Measurements from ENCODE around the gene PPA2.
"Not testable (repeated sequence)": the region's sequence is repeated elsewhere in the genome, so short reads cannot be mapped to it uniquely, and the experiment has no call there.

Gene PPA2

GRCh38 chr4:105426187-105426897, 47.5 kb downstream of the PPA2 start:
- no peaks in the 10 kb centered on the region for H3K36me3 ChIP-seq (ENCODE audit: control insufficient read depth, low read depth, low read length)
- no peak overlapping the region for H3K27ac ChIP-seq (ENCODE audit: low read length)
- no peak overlapping the region for H3K4me3 ChIP-seq (ENCODE audit: low read length)
- H3K4me1 ChIP-seq (ENCODE audit: control insufficient read depth, low read depth, low read length): no peaks in the 10 kb centered on the region
- H3K9me3 ChIP-seq (ENCODE audit: control insufficient read depth, low read depth, low read length): no peaks in the 10 kb centered on the region
- no peaks in the 10 kb centered on the region for H3K27me3 ChIP-seq (ENCODE audit: control insufficient read depth, insufficient read depth, low read length)
- H3K9ac ChIP-seq (ENCODE audit: low read length): no peak overlapping the region

DNA sequence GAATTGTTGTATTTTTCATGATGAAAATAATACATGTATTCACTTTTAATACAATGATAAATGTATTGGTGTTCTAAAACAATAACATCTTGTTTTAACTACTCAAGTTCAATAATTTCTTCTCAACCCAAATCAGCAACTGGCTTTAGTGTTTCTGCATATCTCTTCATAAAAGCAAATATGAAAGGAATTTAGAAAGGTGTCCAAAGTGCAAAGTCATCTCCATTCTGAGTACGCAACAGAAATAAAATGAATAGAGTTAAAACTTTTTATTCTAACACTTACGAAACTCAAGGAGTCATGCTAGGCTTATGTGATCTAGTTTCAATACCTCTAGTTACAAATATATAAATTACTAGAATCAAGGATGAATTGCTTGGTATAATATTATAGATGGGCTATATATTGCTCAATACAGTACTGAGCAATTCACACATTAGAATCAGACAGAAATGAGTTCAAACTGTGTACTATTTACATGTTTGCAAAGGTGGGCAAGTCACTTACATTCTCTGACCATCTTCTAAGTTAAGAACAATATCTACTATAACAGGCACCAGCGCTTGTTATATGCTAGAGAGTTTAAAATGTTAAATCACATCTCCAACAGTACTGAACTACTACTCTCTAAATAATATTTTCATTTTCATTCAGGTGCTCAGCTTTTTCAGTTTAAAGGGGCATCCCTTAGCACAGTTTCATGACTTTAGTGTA, 51.5 kb downstream of the PPA2 start:
- Histone ChIP-seq H3K4me3 (ENCODE audit: low read length) (no peak overlapping the region), H3K27ac (ENCODE audit: low read length) (no peak overlapping the region), H3K9me3 (ENCODE audit: control insufficient read depth, low read depth, low read length) (no peaks in the 10 kb centered on the region), H3K27me3 (ENCODE audit: control insufficient read depth, insufficient read depth, low read length) (no peaks in the 10 kb centered on the region), H3K4me1 (ENCODE audit: control insufficient read depth, low read depth, low read length) (no peaks in the 10 kb centered on the region), H3K36me3 (ENCODE audit: control insufficient read depth, low read depth, low read length) (no peaks in the 10 kb centered on the region), H3K9ac (ENCODE audit: low read length) (no peak overlapping the region)

- no peak overlapping the region for H3K9ac ChIP-seq (ENCODE audit: low read length)
- no peak overlapping the region for H3K27ac ChIP-seq (ENCODE audit: low read length)
- H3K9me3 ChIP-seq (ENCODE audit: control insufficient read depth, low read depth, low read length): no peaks in the 10 kb centered on the region
- H3K4me1 ChIP-seq (ENCODE audit: control insufficient read depth, low read depth, low read length): no peaks in the 10 kb centered on the region
- no peak overlapping the region for H3K4me3 ChIP-seq (ENCODE audit: low read length)
- H3K36me3 ChIP-seq (ENCODE audit: control insufficient read depth, low read depth, low read length): no peaks in the 10 kb centered on the region
- no peaks in the 10 kb centered on the region for H3K27me3 ChIP-seq (ENCODE audit: control insufficient read depth, insufficient read depth, low read length)
Measured at GRCh38 chr4:105417624-105418023, 56.2 kb downstream of the PPA2 start.

DNA sequence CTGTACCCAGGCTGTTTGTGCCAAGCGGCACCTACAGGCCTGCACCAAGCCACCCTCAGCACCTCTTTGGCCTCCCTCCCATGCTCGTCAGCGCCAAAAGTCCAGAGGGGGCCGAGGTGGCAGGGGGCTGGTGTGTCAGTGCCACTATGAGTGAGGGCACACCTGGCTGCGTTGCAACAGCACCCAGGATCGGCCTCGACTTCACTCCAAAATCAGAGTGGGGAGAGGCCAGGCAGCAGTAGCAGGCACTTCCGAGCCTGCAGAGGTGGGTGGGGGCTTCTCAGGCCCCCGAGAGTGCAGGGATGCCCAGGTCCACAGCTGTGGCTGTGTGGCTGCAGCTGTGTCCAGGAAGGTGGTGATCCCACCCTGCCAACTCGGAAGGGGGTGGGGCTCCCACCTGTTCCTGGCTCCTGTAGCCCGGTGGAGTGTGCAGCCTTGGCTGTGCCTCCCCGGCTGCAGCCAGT, 58.5 kb downstream of the PPA2 start:
- Histone ChIP-seq H3K9me3 (ENCODE audit: control insufficient read depth, low read depth, low read length) (no peaks in the 10 kb centered on the region), H3K9ac (ENCODE audit: low read length) (no peak overlapping the region), H3K27me3 (ENCODE audit: control insufficient read depth, insufficient read depth, low read length) (no peaks in the 10 kb centered on the region), H3K36me3 (ENCODE audit: control insufficient read depth, low read depth, low read length) (no peaks in the 10 kb centered on the region), H3K27ac (ENCODE audit: low read length) (no peak overlapping the region), H3K4me3 (ENCODE audit: low read length) (no peak overlapping the region), H3K4me1 (ENCODE audit: control insufficient read depth, low read depth, low read length) (no peaks in the 10 kb centered on the region)

GRCh38 chr4:105414316-105414715, 59.5 kb downstream of the PPA2 start:
- H3K27ac ChIP-seq (ENCODE audit: low read length): no peak overlapping the region
- H3K4me1 ChIP-seq (ENCODE audit: control insufficient read depth, low read depth, low read length): no peaks in the 10 kb centered on the region
- H3K27me3 ChIP-seq (ENCODE audit: control insufficient read depth, insufficient read depth, low read length): no peaks in the 10 kb centered on the region
- no peak overlapping the region for H3K4me3 ChIP-seq (ENCODE audit: low read length)
- no peaks in the 10 kb centered on the region for H3K9me3 ChIP-seq (ENCODE audit: control insufficient read depth, low read depth, low read length)
- H3K36me3 ChIP-seq (ENCODE audit: control insufficient read depth, low read depth, low read length): no peaks in the 10 kb centered on the region
- no peak overlapping the region for H3K9ac ChIP-seq (ENCODE audit: low read length)

- not testable (repeated sequence) for H3K27ac ChIP-seq (ENCODE audit: low read length); H3K36me3 ChIP-seq (ENCODE audit: control insufficient read depth, low read depth, low read length); H3K4me1 ChIP-seq (ENCODE audit: control insufficient read depth, low read depth, low read length); H3K27me3 ChIP-seq (ENCODE audit: control insufficient read depth, insufficient read depth, low read length); H3K9me3 ChIP-seq (ENCODE audit: control insufficient read depth, low read depth, low read length); H3K9ac ChIP-seq (ENCODE audit: low read length); H3K4me3 ChIP-seq (ENCODE audit: low read length)
Measured at GRCh38 chr4:105409135-105409534, 64.7 kb downstream of the PPA2 start.

DNA sequence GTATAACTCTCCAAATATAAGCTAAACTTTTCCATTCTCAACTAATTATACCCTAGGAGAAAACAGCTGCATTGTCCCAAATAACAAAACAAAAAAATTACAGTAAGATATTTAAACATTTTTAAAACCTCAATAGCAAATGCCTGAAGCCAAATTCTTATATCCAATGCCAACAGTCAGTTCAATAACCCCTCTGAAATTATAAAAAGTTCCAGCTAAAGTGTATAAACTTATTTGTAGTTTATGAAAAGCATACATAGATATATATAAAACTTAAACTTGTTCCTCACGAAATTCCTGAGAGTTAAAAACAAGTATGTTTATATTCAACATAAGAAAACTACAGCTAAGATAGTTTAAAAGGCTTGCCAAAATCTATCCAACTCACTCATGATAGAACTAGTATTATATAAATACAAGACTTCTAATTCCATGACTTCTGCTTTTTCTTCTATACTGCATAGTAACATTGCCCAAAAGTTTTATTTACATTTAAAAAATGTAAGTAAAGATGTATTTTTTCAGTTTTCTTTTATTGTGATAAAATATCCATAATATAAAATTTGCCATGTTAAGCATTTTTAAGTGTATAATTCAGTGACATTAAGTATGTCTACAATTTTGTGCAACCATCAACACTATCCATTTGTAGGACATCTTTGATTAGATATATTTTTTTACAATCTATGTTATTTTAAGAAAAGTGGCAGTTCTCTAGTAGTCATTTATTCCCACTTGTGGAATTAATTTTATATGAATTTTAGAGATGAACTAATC, 72.8 kb downstream of the PPA2 start:
- peaks cover 4% of the 10 kb centered on the region for H3K36me3 ChIP-seq (ENCODE audit: control insufficient read depth, low read depth, low read length)

DNA sequence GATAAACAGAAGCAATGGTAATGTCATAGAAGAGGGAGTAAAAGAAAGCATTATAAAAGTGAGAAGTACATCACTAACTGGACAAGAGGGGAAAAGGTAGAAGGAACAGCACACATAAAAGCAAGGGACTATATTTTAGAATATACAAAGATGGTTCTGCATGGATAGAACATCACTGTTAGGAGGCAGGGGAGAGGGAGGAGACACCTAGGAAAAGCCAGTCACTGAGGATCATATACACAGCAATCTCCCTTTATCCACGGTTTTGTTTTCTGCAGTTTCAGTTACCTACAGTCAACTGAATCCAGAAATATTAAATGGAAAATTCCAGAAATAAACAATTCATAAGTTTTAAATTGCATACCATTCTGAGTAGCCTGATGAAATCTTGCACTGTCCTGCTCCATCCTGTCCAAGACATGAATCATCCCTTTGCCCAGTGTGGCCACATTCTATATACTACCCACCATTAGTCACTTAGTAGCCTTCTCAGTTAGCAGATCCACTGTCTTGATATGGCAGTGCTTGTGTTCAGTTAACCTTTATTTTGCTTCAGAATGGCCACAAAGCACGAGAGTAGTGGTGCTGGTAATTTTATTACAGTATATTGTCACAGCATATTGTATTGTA, 74.2 kb downstream of the PPA2 start:
- no peaks in the 10 kb centered on the region for H3K9me3 ChIP-seq (ENCODE audit: control insufficient read depth, low read depth, low read length)
- H3K27me3 ChIP-seq (ENCODE audit: control insufficient read depth, insufficient read depth, low read length): no peaks in the 10 kb centered on the region
- peaks cover 18% of the 10 kb centered on the region for H3K4me1 ChIP-seq (ENCODE audit: control insufficient read depth, low read depth, low read length)
- H3K9ac ChIP-seq (ENCODE audit: low read length): no peak overlapping the region
- no peaks in the 10 kb centered on the region for H3K36me3 ChIP-seq (ENCODE audit: control insufficient read depth, low read depth, low read length)
- no peak overlapping the region for H3K4me3 ChIP-seq (ENCODE audit: low read length)
- H3K27ac ChIP-seq (ENCODE audit: low read length): no peak overlapping the region

More for the DNA sequence above, 72.8 kb downstream of the PPA2 start:
- Histone ChIP-seq H3K9ac (ENCODE audit: low read length) (no peak overlapping the region), H3K4me3 (ENCODE audit: low read length) (no peak overlapping the region), H3K9me3 (ENCODE audit: control insufficient read depth, low read depth, low read length) (no peaks in the 10 kb centered on the region), H3K4me1 (ENCODE audit: control insufficient read depth, low read depth, low read length) (peaks cover 18% of the 10 kb centered on the region), H3K27me3 (ENCODE audit: control insufficient read depth, insufficient read depth, low read length) (no peaks in the 10 kb centered on the region), H3K27ac (ENCODE audit: low read length) (no peak overlapping the region)

DNA sequence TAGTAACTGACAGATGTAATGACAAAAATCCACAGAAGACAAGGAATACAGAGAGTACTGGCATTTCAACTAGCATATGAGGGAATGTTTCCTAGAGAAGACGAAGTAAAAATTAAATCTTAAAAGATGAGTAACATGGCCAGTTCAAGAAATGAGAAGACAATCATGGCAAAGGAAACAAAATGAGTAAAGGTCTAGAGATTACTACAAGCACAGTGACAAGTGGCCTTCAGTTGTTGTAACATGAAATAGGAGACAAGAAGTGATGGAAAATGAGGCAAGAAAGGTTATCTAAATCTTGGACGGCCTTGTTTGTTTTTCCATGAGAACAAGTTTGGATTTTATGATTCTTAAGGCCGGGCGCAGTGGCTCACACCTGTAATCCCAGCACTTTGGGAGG, 81.0 kb downstream of the PPA2 start:
- H3K4me3 ChIP-seq (ENCODE audit: low read length): no peak overlapping the region
- no peaks in the 10 kb centered on the region for H3K27me3 ChIP-seq (ENCODE audit: control insufficient read depth, insufficient read depth, low read length)
- peaks cover 4% of the 10 kb centered on the region for H3K4me1 ChIP-seq (ENCODE audit: control insufficient read depth, low read depth, low read length)
- H3K9ac ChIP-seq (ENCODE audit: low read length): no peak overlapping the region
- no peaks in the 10 kb centered on the region for H3K36me3 ChIP-seq (ENCODE audit: control insufficient read depth, low read depth, low read length)
- H3K9me3 ChIP-seq (ENCODE audit: control insufficient read depth, low read depth, low read length): no peaks in the 10 kb centered on the region
- no peak overlapping the region for H3K27ac ChIP-seq (ENCODE audit: low read length)

GRCh38 chr4:105389167-105389566, 84.7 kb downstream of the PPA2 start:
- Histone ChIP-seq H3K4me3 (ENCODE audit: low read length) (no peak overlapping the region), H3K9ac (ENCODE audit: low read length) (no peak overlapping the region), H3K9me3 (ENCODE audit: control insufficient read depth, low read depth, low read length) (no peaks in the 10 kb centered on the region), H3K4me1 (ENCODE audit: control insufficient read depth, low read depth, low read length) (no peaks in the 10 kb centered on the region), H3K27ac (ENCODE audit: low read length) (no peak overlapping the region), H3K27me3 (ENCODE audit: control insufficient read depth, insufficient read depth, low read length) (no peaks in the 10 kb centered on the region), H3K36me3 (ENCODE audit: control insufficient read depth, low read depth, low read length) (peaks cover 5% of the 10 kb centered on the region)

GRCh38 chr4:105387466-105387865, 86.4 kb downstream of the PPA2 start:
- Histone ChIP-seq H3K4me1 (ENCODE audit: control insufficient read depth, low read depth, low read length) (no peaks in the 10 kb centered on the region), H3K9me3 (ENCODE audit: control insufficient read depth, low read depth, low read length) (no peaks in the 10 kb centered on the region), H3K9ac (ENCODE audit: low read length) (no peak overlapping the region), H3K27ac (ENCODE audit: low read length) (no peak overlapping the region), H3K27me3 (ENCODE audit: control insufficient read depth, insufficient read depth, low read length) (no peaks in the 10 kb centered on the region), H3K4me3 (ENCODE audit: low read length) (no peak overlapping the region), H3K36me3 (ENCODE audit: control insufficient read depth, low read depth, low read length) (peaks cover 9% of the 10 kb centered on the region)

Measured in iPS-18a (cell line).